GM18499 (cell line): ENCODE measurements around the gene MRM2.

ENCODE experiments used
- ATAC-seq: cut with Tn5 transposase; IDR thresholded peaks from one replicate; pipeline ENCODE4 v1.9.1; 2021; ENCODE audit warnings: moderate number of reproducible peaks; ENCODE audit not compliant: insufficient read depth, unreplicated experiment

Gene MRM2

GRCh38 chr7:2241580-2242540 lies at the start of gene MRM2, which contains the start of gene NUDT1:
MRM2 (minus strand) TSS chr7:2242205; CDS start chr7:2242169, 36 bp downstream.
NUDT1 (plus strand) TSS chr7:2242226; CDS start chr7:2244575, 2,349 bp downstream.
- no peak for ATAC-seq

GRCh38 chr7:2290877-2291276 lies 48.9 kb upstream of the MRM2 start:
- no peak for ATAC-seq

GRCh38 chr7:2289621-2290020 lies 47.6 kb upstream of the MRM2 start:
- no peak for ATAC-seq

- ATAC-seq: no peak
These were observed 47.1 kb upstream of the MRM2 start for GRCh38 chr7:2289111-2289586.

- ATAC-seq: no peak
These were observed 46.5 kb upstream of the MRM2 start for GRCh38 chr7:2288503-2288902.

GRCh38 chr7:2287745-2288144 lies 45.7 kb upstream of the MRM2 start:
- no peak for ATAC-seq

- no peak for ATAC-seq
These were observed 41.1 kb upstream of the MRM2 start for GRCh38 chr7:2283074-2283473.

- no peak for ATAC-seq
These were observed 40.3 kb upstream of the MRM2 start for GRCh38 chr7:2282185-2282751.

GRCh38 chr7:2281541-2281940 lies 39.5 kb upstream of the MRM2 start:
- no peak for ATAC-seq

- ATAC-seq: no peak
These were observed 38.4 kb upstream of the MRM2 start for GRCh38 chr7:2280424-2280823.

GRCh38 chr7:2279896-2280295 lies 37.9 kb upstream of the MRM2 start:
- no peak for ATAC-seq

- ATAC-seq: no peak
These were observed 36.0 kb upstream of the MRM2 start for GRCh38 chr7:2278026-2278425.

- ATAC-seq: no peak
These were observed 34.1 kb upstream of the MRM2 start for GRCh38 chr7:2276107-2276506.

- no peak for ATAC-seq
These were observed 33.1 kb upstream of the MRM2 start for GRCh38 chr7:2275101-2275500.

GRCh38 chr7:2274666-2275065 lies 32.7 kb upstream of the MRM2 start:
- no peak for ATAC-seq

GRCh38 chr7:2273866-2274265 lies 31.9 kb upstream of the MRM2 start:
- ATAC-seq: no peak

GRCh38 chr7:2272031-2272430 lies 30.0 kb upstream of the MRM2 start:
- no peak for ATAC-seq

GRCh38 chr7:2271273-2272026 lies 29.4 kb upstream of the MRM2 start:
- ATAC-seq: no peak

- no peak for ATAC-seq
These were observed 28.5 kb upstream of the MRM2 start for GRCh38 chr7:2270495-2270894.

- no peak for ATAC-seq
These were observed 28.0 kb upstream of the MRM2 start for GRCh38 chr7:2269991-2270460.
